IMR-90 (cell line): ENCODE results near the gene AQP1. TPM values are rescaled to one million over a fixed set of nuclear protein-coding genes. Genes with fewer than 3 reads are reported as not detected.

Experiments used
- ATAC-seq: fragments of 200-7000 bp; cut with Tn5 transposase; 2 replicates; pipeline ENCODE4 v1.9.1; 2020; ENCODE audit warnings: low read depth, mild to moderate bottlenecking, moderate library complexity
- BruUV-seq: library from RNA; stranded (reverse); fragments of 400-500 nt; replicated peaks from 2 replicates; lab custom pipeline; 2021; lab: Mats Ljungman, UMichigan
- CTCF ChIA-PET: fragments of 300-600 bp; formaldehyde crosslinking; extraction: SDS; loops from one replicate; lab custom pipeline; 2021; ENCODE audit warnings: antibody characterized with exemption; lab: Yijun Ruan, JAX
- POLR2A ChIA-PET: fragments of 300-600 bp; sonication (Branson Sonifier 250); formaldehyde crosslinking; loops from one replicate; lab custom pipeline; 2022; ENCODE audit warnings: antibody characterized with exemption; ENCODE audit not compliant: unreplicated experiment; lab: Charles Lee
- DNase-seq: peaks from one replicate; pipeline ENCODE4 v3.0.0; 2013
- H2AFZ ChIP-seq: replicated peaks from 2 replicates; pipeline ENCODE3; 2013; ENCODE audit warnings: low read length, mild to moderate bottlenecking; ENCODE audit not compliant: poor library complexity
- H2AK5ac ChIP-seq: 2 replicates; pipeline ENCODE4 v1.6.1; 2013; ENCODE audit warnings: low read depth, low read length, inconsistent platforms
- H2AK9ac ChIP-seq: replicated peaks from 2 replicates; pipeline ENCODE3; 2013; ENCODE audit warnings: mild to moderate bottlenecking, low read depth, low read length, moderate library complexity; ENCODE audit not compliant: poor library complexity
- H2BK120ac ChIP-seq: 2 replicates; pipeline ENCODE4 v1.6.1; 2013; ENCODE audit warnings: low read depth, low read length, inconsistent platforms
- H2BK15ac ChIP-seq: 3 replicates; pipeline ENCODE4 v1.6.1; 2013; ENCODE audit warnings: low read depth, low read length, inconsistent platforms
- H2BK20ac ChIP-seq: 2 replicates; pipeline ENCODE4 v1.6.1; 2013; ENCODE audit warnings: low read depth, mild to moderate bottlenecking, inconsistent platforms, low read length, moderate library complexity
- H2BK5ac ChIP-seq: 2 replicates; pipeline ENCODE4 v1.6.1; 2013; ENCODE audit warnings: mild to moderate bottlenecking, low read depth, low read length, inconsistent platforms; ENCODE audit not compliant: poor library complexity, severe bottlenecking
- H3K14ac ChIP-seq: replicated peaks from 2 replicates; pipeline ENCODE4 v1.6.1; 2013; ENCODE audit warnings: low read depth, low read length, inconsistent platforms
- H3K18ac ChIP-seq: 2 replicates; pipeline ENCODE4 v1.6.1; 2013; ENCODE audit warnings: low read depth, low read length, control low read depth
- H3K23ac ChIP-seq: 2 replicates; pipeline ENCODE4 v1.6.1; 2013; ENCODE audit warnings: low read depth, low read length, inconsistent platforms
- H3K27ac ChIP-seq: 2 replicates; pipeline ENCODE4 v1.5.1; 2013; ENCODE audit warnings: mild to moderate bottlenecking, control low read depth, low read length; ENCODE audit not compliant: insufficient read depth
- H3K27me3 ChIP-seq: 2 replicates; pipeline ENCODE4 v1.6.1; 2013; ENCODE audit warnings: low read length; ENCODE audit not compliant: control insufficient read depth, insufficient read depth
- H3K36me3 ChIP-seq: 2 replicates; pipeline ENCODE4 v1.6.1; 2013; ENCODE audit warnings: low read length, mixed read lengths; ENCODE audit not compliant: control insufficient read depth, insufficient read depth
- H3K4ac ChIP-seq: 2 replicates; pipeline ENCODE4 v1.6.1; 2013; ENCODE audit warnings: low read depth, low read length, inconsistent platforms
- H3K4me1 ChIP-seq: 2 replicates; pipeline ENCODE4 v1.6.1; 2013; ENCODE audit warnings: low read length, mixed read lengths; ENCODE audit not compliant: control insufficient read depth, insufficient read depth
- H3K4me2 ChIP-seq: 2 replicates; pipeline ENCODE4 v1.6.1; 2013; ENCODE audit warnings: low read depth, mild to moderate bottlenecking, control low read depth, low read length, moderate library complexity
- H3K4me3 ChIP-seq: 2 replicates; pipeline ENCODE4 v1.5.1; 2013; ENCODE audit warnings: low read depth, mild to moderate bottlenecking, control low read depth, low read length, moderate library complexity; ENCODE audit not compliant: insufficient read depth
- H3K56ac ChIP-seq: 2 replicates; pipeline ENCODE4 v1.6.1; 2013; ENCODE audit warnings: low read length, inconsistent platforms; ENCODE audit not compliant: insufficient read depth; ENCODE audit errors: extremely low read depth
- H3K79me1 ChIP-seq, 2 experiments: 2 replicates each; pipeline ENCODE4 v1.6.1; 2013; ENCODE audit warnings: low read length in 2 of 2, inconsistent platforms in 1 of 2, low read depth in 1 of 2
- H3K9ac ChIP-seq: 2 replicates; pipeline ENCODE4 v1.6.1; 2013; ENCODE audit warnings: low read depth, low read length, control low read depth
- H3K9me1 ChIP-seq: 2 replicates; pipeline ENCODE4 v1.6.1; 2013; ENCODE audit warnings: low read length, inconsistent platforms; ENCODE audit not compliant: insufficient read depth
- H3K9me3 ChIP-seq: 2 replicates; pipeline ENCODE4 v1.6.1; 2013; ENCODE audit warnings: low read length; ENCODE audit not compliant: control insufficient read depth, insufficient read depth
- H4K20me1 ChIP-seq: 2 replicates; pipeline ENCODE4 v1.6.1; 2013; ENCODE audit warnings: low read length, inconsistent platforms; ENCODE audit not compliant: insufficient read depth
- H4K5ac ChIP-seq: 2 replicates; pipeline ENCODE4 v1.6.1; 2013; ENCODE audit warnings: mild to moderate bottlenecking, low read depth, low read length, control low read depth
- H4K8ac ChIP-seq, 2 experiments: 2 replicates each; pipeline ENCODE4 v1.6.1; 2013; ENCODE audit warnings: low read depth in 2 of 2, low read length in 2 of 2, control low read depth in 1 of 2, inconsistent platforms in 1 of 2
- H4K91ac ChIP-seq: 2 replicates; pipeline ENCODE4 v1.6.1; 2013; ENCODE audit warnings: low read depth, low read length, inconsistent platforms; ENCODE audit not compliant: insufficient read depth
- NFE2L2 ChIP-seq: fragments of 150-350 bp; IDR thresholded peaks from 2 replicates; pipeline ENCODE4 v1.6.1; 2016; ENCODE audit warnings: low read depth, mild to moderate bottlenecking, low read length
- RCOR1 ChIP-seq: IDR thresholded peaks from 2 replicates; pipeline ENCODE4 v1.6.1; 2012; ENCODE audit warnings: mild to moderate bottlenecking, low read length, improper control_type of control experiment; ENCODE audit not compliant: insufficient replicate concordance
- RFX5 ChIP-seq: IDR thresholded peaks from 2 replicates; pipeline ENCODE4 v1.8.0; 2012; ENCODE audit warnings: low read depth, mild to moderate bottlenecking, low read length, moderate library complexity
- WGBS, 2 experiments: methylation state at CpG; one replicate each; pipeline versions ENCODE4 v1.1.5 to v1.1.7; 2013; ENCODE audit warnings: missing lambda C conversion rate in 2 of 2; ENCODE audit not compliant: insufficient read length in 1 of 2; ENCODE audit errors: extremely low coverage in 2 of 2; 5-methylcytosine and 5-hydroxymethylcytosine counted together
- dilution Hi-C: fragments of 300-500 bp; cut with HindIII; formaldehyde crosslinking; loops from one replicate; pipeline ENCODE4 v1.14.3; 2018; ENCODE audit warnings: low sequenced_read_pairs; ENCODE audit not compliant: unreplicated experiment
- in situ Hi-C: fragments of 300-500 bp; cut with MboI; formaldehyde crosslinking; loops from 3 replicates; pipeline ENCODE4 v1.14.3; 2019; ENCODE audit warnings: low sequenced_read_pairs, inconsistent platforms, mixed read lengths
- intact Hi-C: fragments of 100-400 bp; cut with micrococcal nuclease; formaldehyde crosslinking; loops from 2 replicates; pipeline ENCODE4 v1.10.0; 2022
- polyA plus RNA-seq, 3 experiments: library from polyadenylated mRNA; depleted of rRNA; stranded (reverse); fragments of >200 nt; gene quantifications; 2 replicates each; pipeline ENCODE4 v1.2.3, GENCODE V29; 2012; ENCODE audit warnings: low replicate concordance in 1 of 3
- total RNA-seq: library from RNA; depleted of rRNA; stranded (reverse); fragments of >200 nt; gene quantifications from 2 replicates; pipeline ENCODE4 v1.2.3, GENCODE V29; 2012
- TF ChIP-seq, protein P1 (sequence below): fragments of 150-350 bp; IDR thresholded peaks from 2 replicates; pipeline ENCODE4 v1.6.1; 2016; ENCODE audit warnings: low read depth, mild to moderate bottlenecking, low read length, moderate library complexity, borderline replicate concordance

Gene AQP1
- total and polyA plus RNA-seq, 2 of the 4 experiments (the other 2 are of a cell fraction): 0.18 to 0.39 TPM

- WGBS, 2 experiments: 100% methylated on average over 1 of the region's 5 CpGs; no CpG with 5 or more reads in 1 of the 2 experiments
- no peaks in the 10 kb centered on the region for H4K20me1 ChIP-seq
- H3K18ac ChIP-seq: no peak overlapping the region
- H3K27me3 ChIP-seq: peaks cover 6% of the 10 kb centered on the region; the same call in 1 of the 2 replicates
- H3K23ac ChIP-seq: no peak overlapping the region
- no peak overlapping the region for H4K5ac ChIP-seq
- no peak overlapping the region for H3K27ac ChIP-seq
- no peak overlapping the region for H3K4me3 ChIP-seq
- H4K91ac ChIP-seq: no peak overlapping the region
- H2BK5ac ChIP-seq: no peak overlapping the region
- no peak overlapping the region for H4K8ac ChIP-seq
- H2AFZ ChIP-seq: no peak overlapping the region
- intact Hi-C loops (no loop called here), in situ Hi-C loops (no loop called here), dilution Hi-C loops (no loop called here)
- no TSS peak for BruUV-seq
- no peak for DNase-seq
- peaks cover 7% of the 10 kb centered on the region; the same call in 1 of the 2 replicates for H3K9me1 ChIP-seq
- H2BK15ac ChIP-seq: no peak overlapping the region
- TF ChIP-seq RFX5 (no peak), RCOR1 (no peak), NFE2L2 (no peak)
- TF ChIP-seq, protein P1, sequence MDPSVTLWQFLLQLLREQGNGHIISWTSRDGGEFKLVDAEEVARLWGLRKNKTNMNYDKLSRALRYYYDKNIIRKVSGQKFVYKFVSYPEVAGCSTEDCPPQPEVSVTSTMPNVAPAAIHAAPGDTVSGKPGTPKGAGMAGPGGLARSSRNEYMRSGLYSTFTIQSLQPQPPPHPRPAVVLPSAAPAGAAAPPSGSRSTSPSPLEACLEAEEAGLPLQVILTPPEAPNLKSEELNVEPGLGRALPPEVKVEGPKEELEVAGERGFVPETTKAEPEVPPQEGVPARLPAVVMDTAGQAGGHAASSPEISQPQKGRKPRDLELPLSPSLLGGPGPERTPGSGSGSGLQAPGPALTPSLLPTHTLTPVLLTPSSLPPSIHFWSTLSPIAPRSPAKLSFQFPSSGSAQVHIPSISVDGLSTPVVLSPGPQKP: no peak
- no peak overlapping the region for H2AK9ac ChIP-seq
- H2AK5ac ChIP-seq: no peak overlapping the region
- no peak overlapping the region for H3K56ac ChIP-seq
- peaks cover 9% of the 10 kb centered on the region for H3K4me1 ChIP-seq
- H3K14ac ChIP-seq: no peak overlapping the region
- H2BK20ac ChIP-seq: no peak overlapping the region
- H2BK120ac ChIP-seq: no peak overlapping the region
- H3K9me3 ChIP-seq: peaks cover 6% of the 10 kb centered on the region
- CTCF ChIA-PET: no interaction called here
- no peak overlapping the region for H3K9ac ChIP-seq
- ATAC-seq: no peak
- H3K36me3 ChIP-seq: no peaks in the 10 kb centered on the region
- H3K4me2 ChIP-seq: no peak overlapping the region
- H3K4ac ChIP-seq: no peak overlapping the region
- POLR2A ChIA-PET: no interaction called here
- no peaks in the 10 kb centered on the region for H3K79me1 ChIP-seq
Measured at GRCh38 chr7:30925913-30926312, 14.3 kb downstream of the AQP1 start.
